Testis (tissue), 3 donors: ENCODE data around the gene PNMA8C. TPM values are rescaled to one million over a fixed set of nuclear protein-coding genes. Genes with fewer than 3 reads are reported as not detected.

Source experiments
- DNase-seq: peaks from one replicate; pipeline ENCODE4 v3.0.0-alpha.2; 2019
- H3K27ac ChIP-seq, 2 donors: fragments of 200-600 bp; sonication (generic); one replicate each; pipeline ENCODE4 v1.5.1; 2019
- H3K27me3 ChIP-seq: fragments of 200-600 bp; sonication (generic); one replicate; pipeline ENCODE4 v1.5.1; 2019
- H3K36me3 ChIP-seq: fragments of 200-600 bp; sonication (generic); one replicate; pipeline ENCODE4 v1.5.1; 2017; ENCODE audit warnings: low read depth; ENCODE audit errors: missing control alignments
- H3K4me1 ChIP-seq: fragments of 200-600 bp; sonication (generic); one replicate; pipeline ENCODE4 v1.5.1; 2019
- H3K4me3 ChIP-seq, 2 donors: fragments of 200-600 bp; sonication (generic); one replicate each; pipeline ENCODE4 v1.5.1; 2017 to 2019
- H3K9me3 ChIP-seq: fragments of 200-600 bp; sonication (generic); one replicate; pipeline ENCODE4 v1.5.1; 2017
- CTCF ChIP-seq, 3 experiments: fragments of 450-650 bp in 2 of 3; fragments of 200-600 bp in 1 of 3; sonication (generic) in 1 of 3; IDR thresholded peaks; one replicate each; pipeline ENCODE4 v1.5.1; 2016 to 2019; ENCODE audit warnings: antibody characterized with exemption in 3 of 3, mild to moderate bottlenecking in 2 of 3, moderate library complexity in 1 of 3
- POLR2A ChIP-seq: fragments of 450-650 bp; IDR thresholded peaks from one replicate; pipeline ENCODE4 v1.6.1; 2017; ENCODE audit warnings: antibody characterized with exemption, mild to moderate bottlenecking, moderate library complexity
- WGBS, 2 donors: methylation state at CpG; one replicate each; pipeline ENCODE4 v1.1.5; 2018; 5-methylcytosine and 5-hydroxymethylcytosine counted together
- intact Hi-C: fragments of 100-400 bp; cut with DNase I; formaldehyde crosslinking; loops from one replicate; pipeline ENCODE4 v1.15.1; 2023; ENCODE audit warnings: low total_unique reads
- polyA plus RNA-seq: library from polyadenylated mRNA; stranded (reverse); fragments of 350-450 nt; fragmentation: Illumina TruSeq; extraction: RNeasy Lipid Tissue Mini Kit (QIAGEN cat#74804); gene quantifications from one replicate; pipeline ENCODE4 v1.2.3, GENCODE V29; 2014; ENCODE audit warnings: low read depth, low replicate concordance; ENCODE audit not compliant: insufficient read depth
- total RNA-seq, 2 donors: library from RNA; depleted of rRNA; stranded (reverse); fragments of >200 nt; gene quantifications; one replicate each; pipeline ENCODE4 v1.2.3, GENCODE V29; 2016

The PNMA8C gene
- total and polyA plus RNA-seq, 3 donors from 2014 or later, result 1.2 to 1.9 (median 1.4) TPM

GRCh38 chr19:46409191-46409590 lies 19.5 kb downstream of the PNMA8C start:
- Histone ChIP-seq H3K4me1 (peaks cover 43% of the 10 kb centered on the region), H3K4me3 (no peak overlapping the region), H3K9me3 (no peaks in the 10 kb centered on the region), H3K27me3 (no peaks in the 10 kb centered on the region), H3K36me3 (no peaks in the 10 kb centered on the region), H3K27ac (peak overlapping the region; percentile 7 to 75)
- no peak for TF ChIP-seq POLR2A
- TF ChIP-seq CTCF (IDR thresholded peaks at IDR 0.05), result no peak
- WGBS, 2 donors, result 43 to 63% methylated on average over 3 of the region's 3 CpGs
- intact Hi-C loops, result no loop called here
- DNase-seq, result no peak

- Histone ChIP-seq H3K9me3 (no peaks in the 10 kb centered on the region), H3K27ac (peak overlapping the region; percentile 16 to 75), H3K36me3 (no peaks in the 10 kb centered on the region), H3K27me3 (no peaks in the 10 kb centered on the region), H3K4me1 (peaks cover 38% of the 10 kb centered on the region), H3K4me3 (no peak overlapping the region)
- 6 to 9% methylated on average over 4 to 11 of the region's 11 CpGs for WGBS, 2 donors
- intact Hi-C loops, result no loop called here
- DNase-seq, result peak; percentile 77
- TF ChIP-seq CTCF (IDR thresholded peaks at IDR 0.05), result no peak
- TF ChIP-seq POLR2A, result no peak
Observed at GRCh38 chr19:46408664-46409039, 20.1 kb downstream of the PNMA8C start.

- WGBS, 2 donors, result 22 to 30% methylated on average over 13 to 21 of the region's 23 CpGs
- TF ChIP-seq CTCF (IDR thresholded peaks at IDR 0.05) (no peak), POLR2A (no peak)
- Histone ChIP-seq H3K4me1 (peaks cover 38% of the 10 kb centered on the region), H3K9me3 (no peaks in the 10 kb centered on the region), H3K27ac (peak overlapping the region; percentile 16 to 75), H3K27me3 (no peaks in the 10 kb centered on the region), H3K36me3 (no peaks in the 10 kb centered on the region), H3K4me3 (no peak overlapping the region)
- no peak for DNase-seq
- intact Hi-C loops, result no loop called here
Observed at GRCh38 chr19:46407856-46408663, 20.7 kb downstream of the PNMA8C start.

- H3K27me3 ChIP-seq, result no peaks in the 10 kb centered on the region
- no peak overlapping the region for H3K4me3 ChIP-seq
- intact Hi-C loops, result no loop called here
- WGBS, 2 donors, result 29 to 39% methylated on average over 4 to 6 of the region's 6 CpGs
- H3K9me3 ChIP-seq, result no peaks in the 10 kb centered on the region
- DNase-seq, result no peak
- peaks cover 38% of the 10 kb centered on the region for H3K4me1 ChIP-seq
- no peak for TF ChIP-seq CTCF (IDR thresholded peaks at IDR 0.05)
- TF ChIP-seq POLR2A, result no peak
- peak overlapping the region in 1 of 2 donors; percentile 45 for H3K27ac ChIP-seq
- H3K36me3 ChIP-seq, result no peaks in the 10 kb centered on the region
Observed at GRCh38 chr19:46406976-46407375, 21.8 kb downstream of the PNMA8C start.
